ENCODE data around the gene ANKRD33B. TPM values are rescaled to one million over a fixed set of nuclear protein-coding genes. Genes with fewer than 3 reads are reported as not detected.

The ANKRD33B gene
- total and polyA plus RNA-seq, 2 experiments from 2014 or later, result 2.9 to 15.4 TPM

DNA sequence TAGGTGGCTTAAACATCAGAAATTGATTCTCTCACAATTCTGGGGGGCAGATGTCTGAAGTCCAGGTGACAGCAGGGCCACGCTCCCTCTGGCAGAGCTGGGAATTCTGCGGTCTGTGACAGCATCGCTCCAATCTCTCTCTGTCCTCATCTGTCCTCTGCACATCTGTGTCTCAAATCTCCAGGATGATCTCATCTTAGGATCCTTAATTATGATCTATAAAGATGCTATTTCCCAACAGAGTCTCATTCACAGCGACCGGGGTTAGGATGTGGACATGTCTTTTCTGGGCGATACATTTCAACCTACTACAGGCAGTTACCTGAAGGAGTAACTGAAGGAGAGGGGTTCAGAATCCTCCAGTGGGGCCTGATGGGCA, 31.4 kb downstream of the ANKRD33B start:
- Histone ChIP-seq H3K4me2 (no peak overlapping the region), H3K27me3 (ENCODE audit: insufficient read depth) (no peaks in the 10 kb centered on the region), H3K27ac (ENCODE audit: low read depth) (no peak overlapping the region), H3K79me2 (replicated peaks; ENCODE audit: insufficient read depth) (no peaks in the 10 kb centered on the region), H3K36me3 (ENCODE audit: insufficient read depth) (no peaks in the 10 kb centered on the region), H3K4me1 (ENCODE audit: insufficient read depth) (no peaks in the 10 kb centered on the region), H3K4me3 (no peak overlapping the region), H3F3A (replicated peaks; ENCODE audit: low read depth) (no peaks in the 10 kb centered on the region), H2AFZ (no peak overlapping the region), H4K20me1 (replicated peaks; ENCODE audit: insufficient read depth) (no peaks in the 10 kb centered on the region), H3K9me2 (ENCODE audit: insufficient read depth) (no peaks in the 10 kb centered on the region)
- H3K27ac Mint-ChIP-seq, result no peak overlapping the region
- TF ChIP-seq JUNB (IDR thresholded peaks at IDR 0.05; ENCODE audit: unreplicated experiment) (no peak), STAT1 (IDR thresholded peaks at IDR 0.05; ENCODE audit: unreplicated experiment) (no peak), EZH2phosphoT487 (IDR thresholded peaks at IDR 0.05; ENCODE audit: unreplicated experiment) (no peak), ZNF331 (CRISPR knock-in tag; IDR thresholded peaks at IDR 0.05; ENCODE audit: low read depth) (no peak), EZH2 (IDR thresholded peaks at IDR 0.05; ENCODE audit: low read depth, unreplicated experiment) (no peak), NANOG (IDR thresholded peaks at IDR 0.05; ENCODE audit: borderline replicate concordance) (no peak), ZNF114 (CRISPR knock-in tag; IDR thresholded peaks at IDR 0.05) (no peak), CREB1 (CRISPR knock-in tag; IDR thresholded peaks at IDR 0.05; ENCODE audit: low read depth) (no peak), POLR2AphosphoS5 (IDR thresholded peaks at IDR 0.05; ENCODE audit: low read depth) (no peak)
- TF ChIP-seq, protein P1, sequence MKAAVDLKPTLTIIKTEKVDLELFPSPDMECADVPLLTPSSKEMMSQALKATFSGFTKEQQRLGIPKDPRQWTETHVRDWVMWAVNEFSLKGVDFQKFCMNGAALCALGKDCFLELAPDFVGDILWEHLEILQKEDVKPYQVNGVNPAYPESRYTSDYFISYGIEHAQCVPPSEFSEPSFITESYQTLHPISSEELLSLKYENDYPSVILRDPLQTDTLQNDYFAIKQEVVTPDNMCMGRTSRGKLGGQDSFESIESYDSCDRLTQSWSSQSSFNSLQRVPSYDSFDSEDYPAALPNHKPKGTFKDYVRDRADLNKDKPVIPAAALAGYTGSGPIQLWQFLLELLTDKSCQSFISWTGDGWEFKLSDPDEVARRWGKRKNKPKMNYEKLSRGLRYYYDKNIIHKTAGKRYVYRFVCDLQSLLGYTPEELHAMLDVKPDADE (IDR thresholded peaks at IDR 0.05), result no peak
- TF ChIP-seq, protein P2, sequence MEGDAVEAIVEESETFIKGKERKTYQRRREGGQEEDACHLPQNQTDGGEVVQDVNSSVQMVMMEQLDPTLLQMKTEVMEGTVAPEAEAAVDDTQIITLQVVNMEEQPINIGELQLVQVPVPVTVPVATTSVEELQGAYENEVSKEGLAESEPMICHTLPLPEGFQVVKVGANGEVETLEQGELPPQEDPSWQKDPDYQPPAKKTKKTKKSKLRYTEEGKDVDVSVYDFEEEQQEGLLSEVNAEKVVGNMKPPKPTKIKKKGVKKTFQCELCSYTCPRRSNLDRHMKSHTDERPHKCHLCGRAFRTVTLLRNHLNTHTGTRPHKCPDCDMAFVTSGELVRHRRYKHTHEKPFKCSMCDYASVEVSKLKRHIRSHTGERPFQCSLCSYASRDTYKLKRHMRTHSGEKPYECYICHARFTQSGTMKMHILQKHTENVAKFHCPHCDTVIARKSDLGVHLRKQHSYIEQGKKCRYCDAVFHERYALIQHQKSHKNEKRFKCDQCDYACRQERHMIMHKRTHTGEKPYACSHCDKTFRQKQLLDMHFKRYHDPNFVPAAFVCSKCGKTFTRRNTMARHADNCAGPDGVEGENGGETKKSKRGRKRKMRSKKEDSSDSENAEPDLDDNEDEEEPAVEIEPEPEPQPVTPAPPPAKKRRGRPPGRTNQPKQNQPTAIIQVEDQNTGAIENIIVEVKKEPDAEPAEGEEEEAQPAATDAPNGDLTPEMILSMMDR (conservative IDR thresholded peaks at IDR 0.05; ENCODE audit: low read depth in 2 of 2), result no peak
- TF ChIP-seq, protein P3, sequence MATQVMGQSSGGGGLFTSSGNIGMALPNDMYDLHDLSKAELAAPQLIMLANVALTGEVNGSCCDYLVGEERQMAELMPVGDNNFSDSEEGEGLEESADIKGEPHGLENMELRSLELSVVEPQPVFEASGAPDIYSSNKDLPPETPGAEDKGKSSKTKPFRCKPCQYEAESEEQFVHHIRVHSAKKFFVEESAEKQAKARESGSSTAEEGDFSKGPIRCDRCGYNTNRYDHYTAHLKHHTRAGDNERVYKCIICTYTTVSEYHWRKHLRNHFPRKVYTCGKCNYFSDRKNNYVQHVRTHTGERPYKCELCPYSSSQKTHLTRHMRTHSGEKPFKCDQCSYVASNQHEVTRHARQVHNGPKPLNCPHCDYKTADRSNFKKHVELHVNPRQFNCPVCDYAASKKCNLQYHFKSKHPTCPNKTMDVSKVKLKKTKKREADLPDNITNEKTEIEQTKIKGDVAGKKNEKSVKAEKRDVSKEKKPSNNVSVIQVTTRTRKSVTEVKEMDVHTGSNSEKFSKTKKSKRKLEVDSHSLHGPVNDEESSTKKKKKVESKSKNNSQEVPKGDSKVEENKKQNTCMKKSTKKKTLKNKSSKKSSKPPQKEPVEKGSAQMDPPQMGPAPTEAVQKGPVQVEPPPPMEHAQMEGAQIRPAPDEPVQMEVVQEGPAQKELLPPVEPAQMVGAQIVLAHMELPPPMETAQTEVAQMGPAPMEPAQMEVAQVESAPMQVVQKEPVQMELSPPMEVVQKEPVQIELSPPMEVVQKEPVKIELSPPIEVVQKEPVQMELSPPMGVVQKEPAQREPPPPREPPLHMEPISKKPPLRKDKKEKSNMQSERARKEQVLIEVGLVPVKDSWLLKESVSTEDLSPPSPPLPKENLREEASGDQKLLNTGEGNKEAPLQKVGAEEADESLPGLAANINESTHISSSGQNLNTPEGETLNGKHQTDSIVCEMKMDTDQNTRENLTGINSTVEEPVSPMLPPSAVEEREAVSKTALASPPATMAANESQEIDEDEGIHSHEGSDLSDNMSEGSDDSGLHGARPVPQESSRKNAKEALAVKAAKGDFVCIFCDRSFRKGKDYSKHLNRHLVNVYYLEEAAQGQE (IDR thresholded peaks at IDR 0.05; ENCODE audit: unreplicated experiment), result no peak
- TF ChIP-seq, protein P4, sequence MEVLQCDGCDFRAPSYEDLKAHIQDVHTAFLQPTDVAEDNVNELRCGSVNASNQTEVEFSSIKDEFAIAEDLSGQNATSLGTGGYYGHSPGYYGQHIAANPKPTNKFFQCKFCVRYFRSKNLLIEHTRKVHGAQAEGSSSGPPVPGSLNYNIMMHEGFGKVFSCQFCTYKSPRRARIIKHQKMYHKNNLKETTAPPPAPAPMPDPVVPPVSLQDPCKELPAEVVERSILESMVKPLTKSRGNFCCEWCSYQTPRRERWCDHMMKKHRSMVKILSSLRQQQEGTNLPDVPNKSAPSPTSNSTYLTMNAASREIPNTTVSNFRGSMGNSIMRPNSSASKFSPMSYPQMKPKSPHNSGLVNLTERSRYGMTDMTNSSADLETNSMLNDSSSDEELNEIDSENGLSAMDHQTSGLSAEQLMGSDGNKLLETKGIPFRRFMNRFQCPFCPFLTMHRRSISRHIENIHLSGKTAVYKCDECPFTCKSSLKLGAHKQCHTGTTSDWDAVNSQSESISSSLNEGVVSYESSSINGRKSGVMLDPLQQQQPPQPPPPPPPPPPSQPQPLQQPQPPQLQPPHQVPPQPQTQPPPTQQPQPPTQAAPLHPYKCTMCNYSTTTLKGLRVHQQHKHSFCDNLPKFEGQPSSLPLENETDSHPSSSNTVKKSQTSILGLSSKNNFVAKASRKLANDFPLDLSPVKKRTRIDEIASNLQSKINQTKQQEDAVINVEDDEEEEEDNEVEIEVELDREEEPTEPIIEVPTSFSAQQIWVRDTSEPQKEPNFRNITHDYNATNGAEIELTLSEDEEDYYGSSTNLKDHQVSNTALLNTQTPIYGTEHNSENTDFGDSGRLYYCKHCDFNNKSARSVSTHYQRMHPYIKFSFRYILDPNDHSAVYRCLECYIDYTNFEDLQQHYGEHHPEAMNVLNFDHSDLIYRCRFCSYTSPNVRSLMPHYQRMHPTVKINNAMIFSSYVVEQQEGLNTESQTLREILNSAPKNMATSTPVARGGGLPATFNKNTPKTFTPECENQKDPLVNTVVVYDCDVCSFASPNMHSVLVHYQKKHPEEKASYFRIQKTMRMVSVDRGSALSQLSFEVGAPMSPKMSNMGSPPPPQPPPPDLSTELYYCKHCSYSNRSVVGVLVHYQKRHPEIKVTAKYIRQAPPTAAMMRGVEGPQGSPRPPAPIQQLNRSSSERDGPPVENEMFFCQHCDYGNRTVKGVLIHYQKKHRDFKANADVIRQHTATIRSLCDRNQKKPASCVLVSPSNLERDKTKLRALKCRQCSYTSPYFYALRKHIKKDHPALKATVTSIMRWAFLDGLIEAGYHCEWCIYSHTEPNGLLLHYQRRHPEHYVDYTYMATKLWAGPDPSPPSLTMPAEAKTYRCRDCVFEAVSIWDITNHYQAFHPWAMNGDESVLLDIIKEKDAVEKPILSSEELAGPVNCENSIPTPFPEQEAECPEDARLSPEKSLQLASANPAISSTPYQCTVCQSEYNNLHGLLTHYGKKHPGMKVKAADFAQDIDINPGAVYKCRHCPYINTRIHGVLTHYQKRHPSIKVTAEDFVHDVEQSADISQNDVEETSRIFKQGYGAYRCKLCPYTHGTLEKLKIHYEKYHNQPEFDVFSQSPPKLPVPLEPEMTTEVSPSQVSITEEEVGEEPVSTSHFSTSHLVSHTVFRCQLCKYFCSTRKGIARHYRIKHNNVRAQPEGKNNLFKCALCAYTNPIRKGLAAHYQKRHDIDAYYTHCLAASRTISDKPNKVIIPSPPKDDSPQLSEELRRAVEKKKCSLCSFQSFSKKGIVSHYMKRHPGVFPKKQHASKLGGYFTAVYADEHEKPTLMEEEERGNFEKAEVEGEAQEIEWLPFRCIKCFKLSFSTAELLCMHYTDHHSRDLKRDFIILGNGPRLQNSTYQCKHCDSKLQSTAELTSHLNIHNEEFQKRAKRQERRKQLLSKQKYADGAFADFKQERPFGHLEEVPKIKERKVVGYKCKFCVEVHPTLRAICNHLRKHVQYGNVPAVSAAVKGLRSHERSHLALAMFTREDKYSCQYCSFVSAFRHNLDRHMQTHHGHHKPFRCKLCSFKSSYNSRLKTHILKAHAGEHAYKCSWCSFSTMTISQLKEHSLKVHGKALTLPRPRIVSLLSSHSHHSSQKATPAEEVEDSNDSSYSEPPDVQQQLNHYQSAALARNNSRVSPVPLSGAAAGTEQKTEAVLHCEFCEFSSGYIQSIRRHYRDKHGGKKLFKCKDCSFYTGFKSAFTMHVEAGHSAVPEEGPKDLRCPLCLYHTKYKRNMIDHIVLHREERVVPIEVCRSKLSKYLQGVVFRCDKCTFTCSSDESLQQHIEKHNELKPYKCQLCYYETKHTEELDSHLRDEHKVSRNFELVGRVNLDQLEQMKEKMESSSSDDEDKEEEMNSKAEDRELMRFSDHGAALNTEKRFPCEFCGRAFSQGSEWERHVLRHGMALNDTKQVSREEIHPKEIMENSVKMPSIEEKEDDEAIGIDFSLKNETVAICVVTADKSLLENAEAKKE (CRISPR knock-in tag; IDR thresholded peaks at IDR 0.05), result no peak
- H3K36me3 Mint-ChIP-seq (ENCODE audit: low read depth), result no peaks in the 10 kb centered on the region
- DNase-seq (ENCODE audit: low spot score) (no peak), ATAC-seq (no peak)
- peaks cover 11% of the 10 kb centered on the region for H3K4me1 Mint-ChIP-seq
- no peaks in the 10 kb centered on the region for H3K9me3 Mint-ChIP-seq
- H3K27me3 Mint-ChIP-seq (ENCODE audit: insufficient read depth, low read depth, poor library complexity), result peaks cover 2% of the 10 kb centered on the region
- no peak overlapping the region for H3K4me3 Mint-ChIP-seq

Measured in GM23338 (cell line).